ENCODE data around the gene MACF1.
A peak's percentile ranks its signal among the peaks of the same experiment; 100 is the strongest.
"Not testable (repeated sequence)": the region's sequence is repeated elsewhere in the genome, so short reads cannot be mapped to it uniquely, and the experiment has no call there.

Gene MACF1

GRCh38 chr1:39505289-39505688 is 300.8 kb downstream of the MACF1 start:
- H3K4me3 ChIP-seq (ENCODE audit: low read depth, low read length), result no peak overlapping the region
- TF ChIP-seq, protein P1, sequence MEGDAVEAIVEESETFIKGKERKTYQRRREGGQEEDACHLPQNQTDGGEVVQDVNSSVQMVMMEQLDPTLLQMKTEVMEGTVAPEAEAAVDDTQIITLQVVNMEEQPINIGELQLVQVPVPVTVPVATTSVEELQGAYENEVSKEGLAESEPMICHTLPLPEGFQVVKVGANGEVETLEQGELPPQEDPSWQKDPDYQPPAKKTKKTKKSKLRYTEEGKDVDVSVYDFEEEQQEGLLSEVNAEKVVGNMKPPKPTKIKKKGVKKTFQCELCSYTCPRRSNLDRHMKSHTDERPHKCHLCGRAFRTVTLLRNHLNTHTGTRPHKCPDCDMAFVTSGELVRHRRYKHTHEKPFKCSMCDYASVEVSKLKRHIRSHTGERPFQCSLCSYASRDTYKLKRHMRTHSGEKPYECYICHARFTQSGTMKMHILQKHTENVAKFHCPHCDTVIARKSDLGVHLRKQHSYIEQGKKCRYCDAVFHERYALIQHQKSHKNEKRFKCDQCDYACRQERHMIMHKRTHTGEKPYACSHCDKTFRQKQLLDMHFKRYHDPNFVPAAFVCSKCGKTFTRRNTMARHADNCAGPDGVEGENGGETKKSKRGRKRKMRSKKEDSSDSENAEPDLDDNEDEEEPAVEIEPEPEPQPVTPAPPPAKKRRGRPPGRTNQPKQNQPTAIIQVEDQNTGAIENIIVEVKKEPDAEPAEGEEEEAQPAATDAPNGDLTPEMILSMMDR (IDR thresholded peaks at IDR 0.05; ENCODE audit: low read depth, low read length), result no peak
- TF ChIP-seq MYC (IDR thresholded peaks at IDR 0.05; ENCODE audit: low read depth, low read length) (no peak), POLR2A (IDR thresholded peaks at IDR 0.05; ENCODE audit: extremely low read depth, insufficient read length) (no peak)
- TF ChIP-seq, protein P2, sequence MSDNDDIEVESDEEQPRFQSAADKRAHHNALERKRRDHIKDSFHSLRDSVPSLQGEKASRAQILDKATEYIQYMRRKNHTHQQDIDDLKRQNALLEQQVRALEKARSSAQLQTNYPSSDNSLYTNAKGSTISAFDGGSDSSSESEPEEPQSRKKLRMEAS (IDR thresholded peaks at IDR 0.05; ENCODE audit: low read depth, low read length), result no peak
- no peak for DNase-seq (ENCODE audit: low read depth)

GRCh38 chr1:39507230-39507928 is 302.9 kb downstream of the MACF1 start:
- DNase-seq (ENCODE audit: low read depth), result no peak
- TF ChIP-seq, protein P1 (IDR thresholded peaks at IDR 0.05; ENCODE audit: low read depth, low read length), result peak; percentile 26
- TF ChIP-seq, protein P2 (IDR thresholded peaks at IDR 0.05; ENCODE audit: low read depth, low read length), result no peak
- TF ChIP-seq POLR2A (IDR thresholded peaks at IDR 0.05; ENCODE audit: extremely low read depth, insufficient read length) (no peak), MYC (IDR thresholded peaks at IDR 0.05; ENCODE audit: low read depth, low read length) (no peak)
- no peak overlapping the region for H3K4me3 ChIP-seq (ENCODE audit: low read depth, low read length)

DNA sequence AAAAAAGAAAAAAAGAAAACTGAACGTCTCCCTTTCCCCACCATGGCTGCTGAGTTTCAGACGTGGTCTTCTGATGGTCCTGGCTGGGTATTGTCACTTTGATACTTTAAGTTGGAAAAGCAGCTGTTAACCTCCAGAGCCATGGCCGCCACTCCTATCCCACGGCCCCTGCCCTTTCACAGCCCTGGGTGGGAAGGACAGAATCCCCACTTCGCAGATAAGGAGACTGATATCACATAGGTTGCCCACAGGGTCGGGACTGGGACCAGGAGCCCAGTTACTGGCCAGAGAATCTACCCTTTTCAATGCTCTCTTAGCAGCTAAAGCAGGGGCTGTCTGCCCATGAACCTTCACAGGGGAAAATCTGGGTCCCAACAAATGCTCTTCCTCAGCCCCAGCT is 303.8 kb downstream of the MACF1 start:
- no peak overlapping the region for H3K4me3 ChIP-seq (ENCODE audit: low read depth, low read length)
- no peak for DNase-seq (ENCODE audit: low read depth)
- no peak for TF ChIP-seq POLR2A (IDR thresholded peaks at IDR 0.05; ENCODE audit: extremely low read depth, insufficient read length)

- H3K4me3 ChIP-seq (ENCODE audit: low read depth, low read length), result no peak overlapping the region
- peak; percentile 65 for DNase-seq (ENCODE audit: low read depth)
- TF ChIP-seq, protein P1 (IDR thresholded peaks at IDR 0.05; ENCODE audit: low read depth, low read length), result no peak
- TF ChIP-seq, protein P2 (IDR thresholded peaks at IDR 0.05; ENCODE audit: low read depth, low read length), result 0 out of 2 replicates have a peak, but pooled peaks have one; percentile 25
- TF ChIP-seq MYC (IDR thresholded peaks at IDR 0.05; ENCODE audit: low read depth, low read length) (no peak), POLR2A (IDR thresholded peaks at IDR 0.05; ENCODE audit: extremely low read depth, insufficient read length) (no peak)
Measured at GRCh38 chr1:39508857-39509305, 304.4 kb downstream of the MACF1 start.

GRCh38 chr1:39509360-39510009 is 305.0 kb downstream of the MACF1 start:
- H3K4me3 ChIP-seq (ENCODE audit: low read depth, low read length), result no peak overlapping the region
- peak; percentile 65 for DNase-seq (ENCODE audit: low read depth)
- TF ChIP-seq MYC (IDR thresholded peaks at IDR 0.05; ENCODE audit: low read depth, low read length) (no peak), POLR2A (IDR thresholded peaks at IDR 0.05; ENCODE audit: extremely low read depth, insufficient read length) (no peak)
- TF ChIP-seq, protein P1 (IDR thresholded peaks at IDR 0.05; ENCODE audit: low read depth, low read length), result no peak
- TF ChIP-seq, protein P2 (IDR thresholded peaks at IDR 0.05; ENCODE audit: low read depth, low read length), result no peak

DNA sequence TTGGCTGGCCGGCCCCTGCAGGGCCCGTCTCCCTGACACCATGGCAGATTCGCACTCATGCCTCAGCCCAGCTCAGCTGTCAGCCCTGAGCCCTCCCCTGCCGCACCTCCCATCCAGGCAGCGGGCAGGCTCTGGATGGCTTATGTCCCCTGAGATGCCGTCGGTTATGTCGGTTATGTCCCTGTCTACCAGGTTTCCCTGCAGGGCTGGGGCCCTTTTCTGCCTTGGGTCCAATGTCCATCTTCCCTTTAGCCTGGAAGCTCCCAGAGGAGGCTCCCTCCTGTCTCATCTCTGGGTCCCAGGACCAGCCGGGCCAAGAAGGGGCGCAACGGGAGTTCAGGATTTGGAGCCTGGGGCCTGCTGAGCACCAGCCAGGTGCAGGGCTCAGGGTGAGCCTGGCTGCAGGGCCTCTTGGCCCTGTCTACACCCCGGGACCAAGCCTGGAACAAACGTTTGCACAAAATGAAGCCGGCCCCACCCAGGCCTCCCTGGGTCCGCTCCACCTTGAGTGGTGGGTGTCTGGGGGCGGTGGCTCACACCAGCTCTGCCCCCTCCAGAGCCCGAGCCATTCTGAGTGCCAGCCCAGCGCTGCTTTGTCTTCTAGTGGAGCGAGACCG is 306.2 kb downstream of the MACF1 start:
- H3K4me3 ChIP-seq (ENCODE audit: low read depth, low read length); DNase-seq (ENCODE audit: low read depth): not testable (repeated sequence)

DNA sequence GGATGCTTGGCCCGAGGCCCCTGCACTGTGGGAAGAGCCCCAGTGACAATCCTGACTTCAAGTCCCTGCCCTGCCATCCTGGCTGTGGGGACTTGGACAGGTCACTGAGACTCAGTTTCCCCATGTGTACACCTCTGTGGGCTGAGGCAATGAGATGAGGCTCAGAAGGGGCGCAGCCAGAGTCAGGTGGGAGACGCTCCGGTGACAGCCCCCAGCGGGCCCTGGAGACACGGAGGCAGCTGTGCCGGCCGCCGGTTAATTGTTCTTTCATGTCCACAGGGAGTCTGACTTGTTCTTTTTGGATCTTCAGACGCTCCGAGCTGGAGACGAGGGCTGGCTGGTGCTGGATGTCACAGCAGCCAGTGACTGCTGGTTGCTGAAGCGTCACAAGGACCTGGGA is 307.0 kb downstream of the MACF1 start:
- not testable (repeated sequence) for H3K4me3 ChIP-seq (ENCODE audit: low read depth, low read length)

DNA sequence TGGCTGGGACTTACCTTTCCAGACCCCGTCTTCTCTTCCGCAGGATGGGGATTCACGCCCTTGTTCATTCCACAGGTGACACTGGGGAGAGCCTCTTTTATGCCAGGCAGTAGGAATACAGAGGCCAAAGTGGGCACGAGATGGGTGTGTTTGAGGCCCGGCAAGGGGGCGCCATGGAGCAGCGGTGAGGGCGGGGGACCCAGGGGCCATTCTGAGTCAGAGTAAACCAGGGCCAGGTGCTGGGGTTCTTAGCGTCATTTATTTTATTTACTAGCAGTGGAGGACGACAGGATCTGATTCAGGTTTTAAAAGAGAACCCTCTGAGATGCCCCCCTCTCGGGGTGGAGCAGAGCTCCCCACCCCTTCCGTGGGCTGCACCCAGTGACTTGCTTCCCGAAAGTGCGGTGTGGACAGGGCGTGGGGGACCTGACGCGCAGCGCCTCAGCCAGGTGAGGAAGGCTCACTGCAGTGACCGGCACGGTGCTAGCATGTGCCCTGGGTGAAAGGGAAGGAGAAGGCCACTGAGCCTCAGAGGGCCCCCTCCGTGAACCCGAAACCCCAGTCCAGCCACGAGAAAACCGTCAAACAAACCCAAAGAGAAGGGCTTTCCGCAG is 307.8 kb downstream of the MACF1 start:
- not testable (repeated sequence) for DNase-seq (ENCODE audit: low read depth); H3K4me3 ChIP-seq (ENCODE audit: low read depth, low read length)

More for the DNA sequence above, 307.0 kb downstream of the MACF1 start:
- not testable (repeated sequence) for DNase-seq (ENCODE audit: low read depth)

GRCh38 chr1:39514710-39515124 is 310.2 kb downstream of the MACF1 start:
- not testable (repeated sequence) for H3K4me3 ChIP-seq (ENCODE audit: low read depth, low read length); DNase-seq (ENCODE audit: low read depth)

Measured in NB4 (cell line).